Measurements from ENCODE around the gene CHP1. TPM values are rescaled to one million over a fixed set of nuclear protein-coding genes. Genes with fewer than 3 reads are reported as not detected.
"Not testable (repeated sequence)": the region's sequence is repeated elsewhere in the genome, so short reads cannot be mapped to it uniquely, and the experiment has no call there.

The CHP1 gene
- polyA plus RNA-seq, 1 of the 3 experiments (the other 2 are of a cell fraction) = 30.5 TPM

DNA sequence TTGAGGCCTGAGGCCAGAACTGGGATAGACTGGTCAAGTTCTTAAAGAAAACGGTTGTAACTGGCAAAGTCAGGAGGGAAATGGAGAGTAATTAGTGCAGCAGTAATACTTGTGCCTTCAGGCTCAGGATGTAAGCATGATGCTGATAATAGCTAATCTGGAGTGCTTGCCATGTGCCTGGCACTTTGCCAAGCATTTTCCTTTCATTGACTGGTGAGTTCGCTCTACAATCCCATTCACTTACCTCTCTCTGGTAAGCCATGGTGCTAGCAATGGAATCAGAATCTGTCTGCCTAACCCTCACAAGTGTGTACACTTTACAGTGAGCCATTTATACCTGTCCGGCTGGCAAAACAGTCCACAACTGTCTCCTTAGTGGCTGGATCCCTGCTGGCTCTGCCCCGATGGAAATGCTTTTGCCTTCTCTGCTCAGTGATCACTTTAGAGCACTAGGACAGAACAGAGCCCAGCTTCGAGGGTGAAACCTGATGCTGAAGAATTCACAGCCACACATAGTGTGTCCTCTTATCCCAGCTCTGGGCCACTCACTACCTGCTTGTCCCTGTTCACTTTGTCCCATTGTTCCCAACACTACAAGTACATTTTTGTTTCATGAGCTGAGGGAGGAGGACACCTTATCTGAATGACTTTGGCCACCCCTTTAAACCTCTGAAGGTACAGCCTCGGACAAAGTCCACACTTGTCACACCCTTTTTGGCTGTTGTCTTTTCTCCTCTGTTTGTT lies 10.3 kb downstream of the CHP1 start (continued):
- TF ChIP-seq RXRA (IDR thresholded peaks at IDR 0.05; ENCODE audit: borderline replicate concordance, low read depth) (no peak), TAF1 (IDR thresholded peaks at IDR 0.05; ENCODE audit: borderline replicate concordance, low read depth, low read length) (no peak), IRF3 (IDR thresholded peaks at IDR 0.05; ENCODE audit: low read depth, low read length) (no peak), YY1 (IDR thresholded peaks at IDR 0.05; ENCODE audit: low read depth) (no peak), NRF1 (IDR thresholded peaks at IDR 0.05; ENCODE audit: low read depth, low read length) (no peak), FOXM1 (IDR thresholded peaks at IDR 0.05; ENCODE audit: low read depth) (no peak), ZBTB33 (IDR thresholded peaks at IDR 0.05; ENCODE audit: borderline replicate concordance, low read depth) (no peak), CHD2 (IDR thresholded peaks at IDR 0.05; ENCODE audit: low read length, partially characterized antibody) (peak; percentile 75), JUND (IDR thresholded peaks at IDR 0.05) (no peak), ELF1 (IDR thresholded peaks at IDR 0.05) (no peak), FOXJ3 (CRISPR knock-in tag; IDR thresholded peaks at IDR 0.05) (no peak), GATA2 (CRISPR knock-in tag; IDR thresholded peaks at IDR 0.05) (peak; percentile 66), GABPA (IDR thresholded peaks at IDR 0.05; ENCODE audit: low read depth) (no peak), RAD21 (IDR thresholded peaks at IDR 0.05; ENCODE audit: low read length) (0 out of 2 replicates have a peak, but pooled peaks have one; percentile 10)
- TF ChIP-seq, protein P1, sequence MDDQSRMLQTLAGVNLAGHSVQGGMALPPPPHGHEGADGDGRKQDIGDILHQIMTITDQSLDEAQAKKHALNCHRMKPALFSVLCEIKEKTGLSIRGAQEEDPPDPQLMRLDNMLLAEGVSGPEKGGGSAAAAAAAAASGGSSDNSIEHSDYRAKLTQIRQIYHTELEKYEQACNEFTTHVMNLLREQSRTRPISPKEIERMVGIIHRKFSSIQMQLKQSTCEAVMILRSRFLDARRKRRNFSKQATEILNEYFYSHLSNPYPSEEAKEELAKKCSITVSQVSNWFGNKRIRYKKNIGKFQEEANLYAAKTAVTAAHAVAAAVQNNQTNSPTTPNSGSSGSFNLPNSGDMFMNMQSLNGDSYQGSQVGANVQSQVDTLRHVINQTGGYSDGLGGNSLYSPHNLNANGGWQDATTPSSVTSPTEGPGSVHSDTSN (IDR thresholded peaks at IDR 0.05) = no peak
- TF ChIP-seq, protein P2, sequence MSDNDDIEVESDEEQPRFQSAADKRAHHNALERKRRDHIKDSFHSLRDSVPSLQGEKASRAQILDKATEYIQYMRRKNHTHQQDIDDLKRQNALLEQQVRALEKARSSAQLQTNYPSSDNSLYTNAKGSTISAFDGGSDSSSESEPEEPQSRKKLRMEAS (IDR thresholded peaks at IDR 0.05; ENCODE audit: low read depth) = no peak

DNA sequence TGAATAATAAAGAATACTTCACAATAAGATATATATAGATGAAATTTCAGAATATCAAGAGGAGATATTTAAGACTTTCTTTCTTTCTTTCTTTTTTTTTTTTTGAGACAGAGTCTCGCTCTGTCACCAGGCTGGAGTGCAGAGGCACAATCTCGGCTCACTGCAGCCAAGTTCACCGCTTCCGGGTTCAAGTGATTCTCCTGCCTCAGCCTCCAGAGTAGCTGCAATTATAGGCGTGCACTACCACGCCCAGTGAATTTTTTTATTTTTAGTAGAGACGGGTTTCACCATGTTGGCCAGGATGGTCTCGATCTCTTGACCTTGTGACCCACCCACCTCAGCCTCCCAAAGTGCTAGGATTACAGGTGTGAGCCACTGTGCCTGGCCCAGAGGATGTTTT lies 19.7 kb downstream of the CHP1 start:
- Histone ChIP-seq H3K36me3 (replicated peaks in 1 of 2; ENCODE audit: control insufficient read depth in 1 of 2, insufficient read depth in 2 of 2, low read length in 1 of 2) (peaks cover 3 to 34% of the 10 kb centered on the region in 2 experiments), H3F3A (replicated peaks; ENCODE audit: insufficient read depth) (peaks cover 20% of the 10 kb centered on the region)
- H3K27ac ChIP-seq (ENCODE audit: low read depth in 2 of 2, low read length in 1 of 2); CTCF ChIA-PET; POLR2A ChIA-PET; H3K9ac ChIP-seq; H2AFZ ChIP-seq (ENCODE audit: low read depth); H3K27me3 ChIP-seq (ENCODE audit: insufficient read depth); H3K4me2 ChIP-seq; H3K4me1 ChIP-seq (ENCODE audit: control insufficient read depth in 1 of 2, insufficient read depth in 2 of 2, low read depth in 1 of 2, low read length in 1 of 2); H3K4me3 ChIP-seq (ENCODE audit: low read depth in 2 of 2, low read length in 1 of 2); H4K20me1 ChIP-seq (ENCODE audit: insufficient read depth); H3K9me3 ChIP-seq; H3K9me2 ChIP-seq; H3K79me2 ChIP-seq (ENCODE audit: insufficient read depth); DNase-seq: not testable (repeated sequence)
- WGBS (ENCODE audit: low lambda C conversion rate) = 88% methylated on average over 8 of the region's 8 CpGs

All from SK-N-SH (cell line).